HG03520 (cell line): ENCODE measurements around the gene PDIK1L.
A peak's percentile ranks its signal among the peaks of the same experiment; 100 is the strongest.

ENCODE experiments used
- ATAC-seq: cut with Tn5 transposase; IDR thresholded peaks from one replicate; pipeline ENCODE4 v1.9.1; 2021; ENCODE audit warnings: mild to moderate bottlenecking, moderate library complexity; ENCODE audit not compliant: unreplicated experiment

The PDIK1L gene

GRCh38 chr1:26169198-26169554 lies 57.6 kb downstream of the PDIK1L start:
- no peak for ATAC-seq

GRCh38 chr1:26169669-26170471 lies 58.2 kb downstream of the PDIK1L start, which contains the start of gene ZNF593:
Gene ZNF593 (plus strand): TSS chr1:26169908. CDS start chr1:26169984, 76 bp downstream.
- peak; percentile 85 for ATAC-seq

- ATAC-seq, result no peak
These were observed 58.8 kb downstream of the PDIK1L start for GRCh38 chr1:26170472-26170821.

GRCh38 chr1:26171084-26172072 lies 59.8 kb downstream of the PDIK1L start, which contains the start of gene ZNF593OS:
Gene ZNF593OS (minus strand): TSS chr1:26171832. CDS start chr1:26171661, 171 bp downstream.
- ATAC-seq, result no peak
